Astrocyte (in vitro differentiated cells and primary cell): ENCODE results near the gene HHIP. TPM values are rescaled to one million over a fixed set of nuclear protein-coding genes. Genes with fewer than 3 reads are reported as not detected.
A peak's percentile ranks its signal among the peaks of the same experiment; 100 is the strongest.
"Not testable (repeated sequence)": the region's sequence is repeated elsewhere in the genome, so short reads cannot be mapped to it uniquely, and the experiment has no call there.

Experiments used
- DNase-seq: peaks from one replicate; pipeline ENCODE4 v3.0.0-alpha.2; 2010; ENCODE audit warnings: low read depth
- FAIRE-seq: peaks from 2 replicates; lab custom pipeline; 2011; peaks lifted over from hg19 to GRCh38; lab: Jason Lieb, UNC
- H2AFZ ChIP-seq: 2 replicates; pipeline ENCODE4 v1.6.0; 2012; ENCODE audit warnings: low read depth, low read length, inconsistent platforms
- H3K27ac ChIP-seq: 2 replicates; pipeline ENCODE4 v1.5.1; 2011; ENCODE audit warnings: low read depth, low read length, inconsistent platforms
- H3K27me3 ChIP-seq: 2 replicates; pipeline ENCODE4 v1.6.0; 2011; ENCODE audit warnings: low read length, inconsistent platforms; ENCODE audit not compliant: insufficient read depth
- H3K36me3 ChIP-seq: 2 replicates; pipeline ENCODE4 v1.5.1; 2011; ENCODE audit warnings: low read length, inconsistent platforms; ENCODE audit not compliant: insufficient read depth
- H3K4me1 ChIP-seq: 2 replicates; pipeline ENCODE4 v1.5.1; 2011; ENCODE audit warnings: low read length, inconsistent platforms; ENCODE audit not compliant: insufficient read depth
- H3K4me2 ChIP-seq: 2 replicates; pipeline ENCODE4 v1.6.0; 2012; ENCODE audit warnings: low read length, inconsistent platforms
- H3K4me3 ChIP-seq: 2 replicates; pipeline ENCODE4 v1.5.1; 2011; ENCODE audit warnings: low read depth, mild to moderate bottlenecking, low read length, inconsistent platforms; ENCODE audit not compliant: insufficient read depth
- H3K79me2 ChIP-seq: 2 replicates; pipeline ENCODE4 v1.6.0; 2012; ENCODE audit warnings: mild to moderate bottlenecking, low read length, inconsistent platforms; ENCODE audit not compliant: insufficient read depth
- H3K9ac ChIP-seq: 2 replicates; pipeline ENCODE4 v1.6.0; 2012; ENCODE audit warnings: mild to moderate bottlenecking, low read length, inconsistent platforms
- H3K9me3 ChIP-seq: 2 replicates; pipeline ENCODE4 v1.5.1; 2012; ENCODE audit warnings: low read depth, mild to moderate bottlenecking, low read length, inconsistent platforms; ENCODE audit not compliant: insufficient read depth
- H4K20me1 ChIP-seq: 2 replicates; pipeline ENCODE4 v1.6.0; 2012; ENCODE audit warnings: low read length, inconsistent platforms; ENCODE audit not compliant: insufficient read depth
- H3K27ac Mint-ChIP-seq: one replicate; pipeline ENCODE4 v1.8.0; 2021; ENCODE audit warnings: mild to moderate bottlenecking, mixed read lengths; ENCODE audit not compliant: unreplicated experiment
- H3K27me3 Mint-ChIP-seq: one replicate; pipeline ENCODE4 v1.8.0; 2021; ENCODE audit warnings: low read depth, mixed read lengths; ENCODE audit not compliant: unreplicated experiment
- H3K36me3 Mint-ChIP-seq: one replicate; pipeline ENCODE4 v1.8.0; 2021; ENCODE audit warnings: low read depth, mixed read lengths; ENCODE audit not compliant: unreplicated experiment
- H3K4me1 Mint-ChIP-seq: one replicate; pipeline ENCODE4 v1.8.0; 2021; ENCODE audit warnings: low read depth, mixed read lengths; ENCODE audit not compliant: unreplicated experiment
- H3K4me3 Mint-ChIP-seq: one replicate; pipeline ENCODE4 v1.8.0; 2021; ENCODE audit warnings: mild to moderate bottlenecking, moderate library complexity, mixed read lengths; ENCODE audit not compliant: unreplicated experiment
- H3K9me3 Mint-ChIP-seq: one replicate; pipeline ENCODE4 v1.8.0; 2021; ENCODE audit warnings: mild to moderate bottlenecking, mixed read lengths; ENCODE audit not compliant: unreplicated experiment
- CTCF ChIP-seq: IDR thresholded peaks from 2 replicates; pipeline ENCODE4 v1.5.1; 2011; ENCODE audit warnings: low read depth, mild to moderate bottlenecking, inconsistent platforms, low read length, moderate library complexity; ENCODE audit not compliant: insufficient read depth
- EZH2 ChIP-seq: IDR thresholded peaks from 2 replicates; pipeline ENCODE4 v1.6.1; 2012; ENCODE audit warnings: mild to moderate bottlenecking, low read length, inconsistent platforms; ENCODE audit not compliant: insufficient read depth
- total RNA-seq: library from RNA; stranded (reverse); gene quantifications from 2 replicates; pipeline ENCODE4 v1.2.1, GENCODE V29; 2021

HHIP gene
- total RNA-seq, 1 donor from 2014 or later, result 4.0 TPM

GRCh38 chr4:144787365-144788258 lies 141.7 kb downstream of the HHIP start:
- Histone ChIP-seq H3K27ac (no peak overlapping the region), H3K27me3 (no peaks in the 10 kb centered on the region), H3K4me3 (no peak overlapping the region), H3K4me1 (no peaks in the 10 kb centered on the region), H3K9ac (no peak overlapping the region), H3K4me2 (no peak overlapping the region), H4K20me1 (no peaks in the 10 kb centered on the region), H3K9me3 (no peaks in the 10 kb centered on the region), H2AFZ (no peak overlapping the region), H3K79me2 (no peaks in the 10 kb centered on the region), H3K36me3 (no peaks in the 10 kb centered on the region)
- Mint-ChIP-seq H3K27me3 (no peaks in the 10 kb centered on the region), H3K9me3 (peaks cover 5% of the 10 kb centered on the region), H3K27ac (no peak overlapping the region), H3K36me3 (no peaks in the 10 kb centered on the region), H3K4me3 (no peak overlapping the region), H3K4me1 (peaks cover 8% of the 10 kb centered on the region)
- TF ChIP-seq CTCF (peak; percentile 59), EZH2 (no peak)
- FAIRE-seq (peak; percentile 95), DNase-seq (peak; percentile 32)

- Mint-ChIP-seq H3K4me3 (no peak overlapping the region), H3K4me1 (peaks cover 8% of the 10 kb centered on the region), H3K9me3 (peaks cover 5% of the 10 kb centered on the region), H3K27me3 (no peaks in the 10 kb centered on the region), H3K36me3 (no peaks in the 10 kb centered on the region), H3K27ac (no peak overlapping the region)
- no peak for TF ChIP-seq CTCF
- no peak for TF ChIP-seq EZH2
- Histone ChIP-seq H3K4me3 (no peak overlapping the region), H3K79me2 (no peaks in the 10 kb centered on the region), H3K27me3 (no peaks in the 10 kb centered on the region), H4K20me1 (no peaks in the 10 kb centered on the region), H2AFZ (no peak overlapping the region), H3K27ac (no peak overlapping the region), H3K4me2 (no peak overlapping the region), H3K9ac (no peak overlapping the region), H3K9me3 (no peaks in the 10 kb centered on the region), H3K4me1 (no peaks in the 10 kb centered on the region), H3K36me3 (no peaks in the 10 kb centered on the region)
- DNase-seq, result no peak
- no peak for FAIRE-seq
Observed at GRCh38 chr4:144788469-144788868, 142.5 kb downstream of the HHIP start.

GRCh38 chr4:144791933-144792332 lies 146.0 kb downstream of the HHIP start:
- H3K4me1 ChIP-seq, H3K9me3 ChIP-seq, H3K36me3 Mint-ChIP-seq, H2AFZ ChIP-seq, DNase-seq, FAIRE-seq, H3K79me2 ChIP-seq, H3K36me3 ChIP-seq, H3K4me3 Mint-ChIP-seq, H3K27me3 Mint-ChIP-seq, H3K27ac Mint-ChIP-seq, H3K27ac ChIP-seq, H3K4me2 ChIP-seq, H3K27me3 ChIP-seq, H4K20me1 ChIP-seq, H3K9ac ChIP-seq, H3K4me3 ChIP-seq, H3K4me1 Mint-ChIP-seq: not testable (repeated sequence)
- peaks cover 10% of the 10 kb centered on the region for H3K9me3 Mint-ChIP-seq
